ENCODE results near the gene PAPPA2.
"Not testable (repeated sequence)": the region's sequence is repeated elsewhere in the genome, so short reads cannot be mapped to it uniquely, and the experiment has no call there.

PAPPA2 gene

GRCh38 chr1:176595217-176595616 is 132.2 kb downstream of the PAPPA2 start:
- in situ Hi-C loops (cut with MboI; ENCODE audit: low sequenced_read_pairs): no loop called here

GRCh38 chr1:176601348-176601747 is 138.4 kb downstream of the PAPPA2 start:
- in situ Hi-C loops (cut with MboI; ENCODE audit: low sequenced_read_pairs): no loop called here

GRCh38 chr1:176602388-176603004 is 139.5 kb downstream of the PAPPA2 start:
- in situ Hi-C loops (cut with MboI; ENCODE audit: low sequenced_read_pairs): no loop called here

- in situ Hi-C loops (cut with MboI; ENCODE audit: low sequenced_read_pairs): no loop called here
Measured at GRCh38 chr1:176603696-176604095, 140.7 kb downstream of the PAPPA2 start.

- in situ Hi-C loops (cut with MboI; ENCODE audit: low sequenced_read_pairs): no loop called here
Measured at GRCh38 chr1:176604461-176604860, 141.5 kb downstream of the PAPPA2 start.

- in situ Hi-C loops (cut with MboI; ENCODE audit: low sequenced_read_pairs): no loop called here
Measured at GRCh38 chr1:176605176-176605575, 142.2 kb downstream of the PAPPA2 start.

GRCh38 chr1:176609556-176610408 is 146.8 kb downstream of the PAPPA2 start:
- in situ Hi-C loops (cut with MboI; ENCODE audit: low sequenced_read_pairs): no loop called here

- in situ Hi-C loops (cut with MboI; ENCODE audit: low sequenced_read_pairs): no loop called here
Measured at GRCh38 chr1:176612791-176613190, 149.8 kb downstream of the PAPPA2 start.

GRCh38 chr1:176617881-176618280 is 154.9 kb downstream of the PAPPA2 start:
- in situ Hi-C loops (cut with MboI; ENCODE audit: low sequenced_read_pairs): no loop called here

GRCh38 chr1:176619261-176619660 is 156.3 kb downstream of the PAPPA2 start:
- in situ Hi-C loops (cut with MboI; ENCODE audit: low sequenced_read_pairs): no loop called here

- in situ Hi-C loops (cut with MboI; ENCODE audit: low sequenced_read_pairs): no loop called here
Measured at GRCh38 chr1:176625365-176625764, 162.4 kb downstream of the PAPPA2 start.

- in situ Hi-C loops (cut with MboI; ENCODE audit: low sequenced_read_pairs): no loop called here
Measured at GRCh38 chr1:176626572-176627061, 163.6 kb downstream of the PAPPA2 start.

- in situ Hi-C loops (cut with MboI; ENCODE audit: low sequenced_read_pairs): no loop called here
Measured at GRCh38 chr1:176628775-176629174, 165.8 kb downstream of the PAPPA2 start.

GRCh38 chr1:176634733-176635132 is 171.8 kb downstream of the PAPPA2 start:
- in situ Hi-C loops (cut with MboI; ENCODE audit: low sequenced_read_pairs): not testable (repeated sequence)

- in situ Hi-C loops (cut with MboI; ENCODE audit: low sequenced_read_pairs): no loop called here
Measured at GRCh38 chr1:176638713-176639526, 175.9 kb downstream of the PAPPA2 start.

GRCh38 chr1:176643536-176643935 is 180.6 kb downstream of the PAPPA2 start:
- in situ Hi-C loops (cut with MboI; ENCODE audit: low sequenced_read_pairs): no loop called here

GRCh38 chr1:176648556-176648955 is 185.6 kb downstream of the PAPPA2 start:
- in situ Hi-C loops (cut with MboI; ENCODE audit: low sequenced_read_pairs): no loop called here

GRCh38 chr1:176656257-176656995 is 193.5 kb downstream of the PAPPA2 start:
- in situ Hi-C loops (cut with MboI; ENCODE audit: low sequenced_read_pairs): no loop called here

GRCh38 chr1:176669782-176670181 is 206.8 kb downstream of the PAPPA2 start:
- in situ Hi-C loops (cut with MboI; ENCODE audit: low sequenced_read_pairs): no loop called here

GRCh38 chr1:176670853-176671252 is 207.9 kb downstream of the PAPPA2 start:
- in situ Hi-C loops (cut with MboI; ENCODE audit: low sequenced_read_pairs): no loop called here
